HUES64 (cell line): ENCODE measurements around the gene PSMA6.
A peak's percentile ranks its signal among the peaks of the same experiment; 100 is the strongest.
"Not testable (repeated sequence)": the region's sequence is repeated elsewhere in the genome, so short reads cannot be mapped to it uniquely, and the experiment has no call there.

Experiments used
- H3K27ac ChIP-seq: 2 replicates; pipeline ENCODE4 v1.7.0; 2013; ENCODE audit warnings: low read depth, low read length, inconsistent platforms
- H3K27me3 ChIP-seq: 2 replicates; pipeline ENCODE4 v1.6.1; 2013; ENCODE audit warnings: mild to moderate bottlenecking, low read length; ENCODE audit not compliant: insufficient read depth
- H3K36me3 ChIP-seq: 2 replicates; pipeline ENCODE4 v1.6.1; 2013; ENCODE audit warnings: mild to moderate bottlenecking, low read length; ENCODE audit not compliant: insufficient read depth
- H3K4me1 ChIP-seq: 2 replicates; pipeline ENCODE4 v1.6.1; 2013; ENCODE audit warnings: mild to moderate bottlenecking, low read length, moderate library complexity; ENCODE audit not compliant: insufficient read depth
- H3K4me3 ChIP-seq: 2 replicates; pipeline ENCODE4 v1.5.1; 2013; ENCODE audit warnings: mild to moderate bottlenecking, low read length, moderate library complexity
- H3K9ac ChIP-seq: 2 replicates; pipeline ENCODE4 v1.6.1; 2013; ENCODE audit warnings: mild to moderate bottlenecking, low read depth, low read length
- H3K9me3 ChIP-seq: 2 replicates; pipeline ENCODE4 v1.6.1; 2013; ENCODE audit warnings: low read depth, low read length; ENCODE audit not compliant: insufficient read depth
- WGBS: fragments of 150-250, 120-280 bp; methylation state at CpG from one replicate; pipeline ENCODE4 v1.1.7; 2013; ENCODE audit warnings: missing lambda C conversion rate; 5-methylcytosine and 5-hydroxymethylcytosine counted together

PSMA6 gene

DNA sequence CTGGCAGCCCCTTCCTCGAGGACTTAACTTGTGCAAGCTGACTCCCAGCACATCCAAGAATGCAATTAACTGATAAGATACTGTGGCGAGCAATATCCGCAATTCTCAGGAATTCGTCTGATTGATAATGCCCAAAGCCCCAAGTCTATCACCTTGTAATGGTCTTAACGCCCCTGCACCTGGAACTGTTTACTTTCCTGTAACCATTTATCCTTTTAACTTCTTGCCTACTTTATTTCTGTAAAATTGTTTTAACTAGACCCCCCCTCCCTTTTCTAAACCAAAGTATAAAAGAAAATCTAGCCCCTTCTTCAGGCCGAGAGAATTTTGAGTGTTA is 55.8 kb downstream of the PSMA6 start:
- H3K27ac ChIP-seq, result not testable (repeated sequence)

DNA sequence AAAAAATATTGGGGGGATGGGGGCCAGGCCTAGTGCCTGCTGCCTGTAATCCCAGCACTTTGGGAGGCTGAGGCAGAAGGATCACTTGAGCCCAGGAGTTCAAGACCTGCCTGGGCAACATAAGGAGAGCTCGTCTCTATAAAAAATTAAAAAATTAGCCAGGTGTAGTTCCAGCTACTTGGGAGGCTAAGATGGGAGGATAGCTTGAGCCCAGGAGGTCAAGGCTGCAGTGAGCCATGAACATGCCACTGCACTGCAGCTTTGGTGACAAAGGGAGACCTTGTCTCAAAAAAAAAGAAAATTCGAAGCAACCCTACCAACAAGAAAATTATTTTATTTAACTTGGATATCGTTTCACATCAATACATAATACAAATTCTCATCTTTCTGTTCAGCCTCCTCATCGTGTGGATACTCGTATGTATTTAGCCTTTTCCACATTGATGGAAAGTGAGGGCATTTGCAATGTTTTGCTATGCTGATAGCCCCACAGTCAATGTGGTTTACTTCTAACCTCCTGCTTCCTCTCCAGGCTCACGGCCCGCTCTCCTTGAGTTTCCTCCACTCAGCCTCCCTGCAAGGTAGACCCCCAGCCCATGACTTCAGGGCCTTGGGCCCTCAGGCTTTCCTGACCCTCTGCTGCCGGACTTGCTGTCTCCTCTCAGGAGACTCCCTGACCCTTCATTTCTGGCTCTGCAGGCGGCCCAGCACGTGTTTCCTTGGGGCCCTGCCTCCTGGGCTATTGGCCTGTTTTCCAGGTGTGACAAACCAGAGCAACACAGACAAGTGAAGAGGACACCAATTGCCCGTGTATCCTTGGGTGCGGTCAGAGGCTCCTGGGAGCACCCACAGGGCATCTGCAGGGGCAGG is 57.5 kb downstream of the PSMA6 start:
- H3K4me3 ChIP-seq, result no peak overlapping the region
- no peaks in the 10 kb centered on the region for H3K36me3 ChIP-seq
- 73% methylated on average over 11 of the region's 12 CpGs for WGBS
- no peak overlapping the region for H3K27ac ChIP-seq
- no peaks in the 10 kb centered on the region for H3K9me3 ChIP-seq
- H3K9ac ChIP-seq, result no peak overlapping the region
- H3K4me1 ChIP-seq, result peaks cover 24% of the 10 kb centered on the region
- H3K27me3 ChIP-seq, result no peaks in the 10 kb centered on the region

More for the DNA sequence above, 55.8 kb downstream of the PSMA6 start:
- 75% methylated on average over 5 of the region's 6 CpGs for WGBS
- H3K4me3 ChIP-seq, H3K9ac ChIP-seq, H3K9me3 ChIP-seq, H3K27me3 ChIP-seq, H3K36me3 ChIP-seq: not testable (repeated sequence)
- H3K4me1 ChIP-seq, result peaks cover 24% of the 10 kb centered on the region

DNA sequence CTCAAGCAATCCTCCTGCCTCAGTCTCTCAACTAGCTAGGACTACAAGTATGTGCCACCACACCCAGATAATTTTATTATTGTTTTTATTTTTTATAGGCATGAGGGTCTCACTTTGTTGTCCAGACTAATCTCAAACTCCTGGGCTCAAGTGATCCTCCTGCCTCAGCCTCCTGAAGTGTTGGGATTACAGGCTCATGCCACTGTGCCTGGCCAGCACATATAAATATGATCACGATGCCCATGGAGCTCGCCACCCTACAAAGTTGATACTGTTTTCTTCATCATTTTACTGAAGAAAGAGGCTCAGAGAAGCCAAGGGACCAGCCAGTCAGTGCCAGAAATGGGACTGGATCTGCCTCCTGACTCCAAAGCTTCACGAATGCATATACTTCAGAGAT is 59.3 kb downstream of the PSMA6 start:
- H3K27me3 ChIP-seq, result no peaks in the 10 kb centered on the region
- no peaks in the 10 kb centered on the region for H3K36me3 ChIP-seq
- no peaks in the 10 kb centered on the region for H3K9me3 ChIP-seq
- H3K27ac ChIP-seq, result no peak overlapping the region
- no peak overlapping the region for H3K9ac ChIP-seq
- H3K4me1 ChIP-seq, result peaks cover 24% of the 10 kb centered on the region
- 96% methylated on average over 3 of the region's 3 CpGs for WGBS
- H3K4me3 ChIP-seq, result no peak overlapping the region

- H3K4me3 ChIP-seq, result no peak overlapping the region
- no peaks in the 10 kb centered on the region for H3K27me3 ChIP-seq
- no peaks in the 10 kb centered on the region for H3K36me3 ChIP-seq
- H3K4me1 ChIP-seq, result peaks cover 24% of the 10 kb centered on the region
- no peak overlapping the region for H3K9ac ChIP-seq
- no peak overlapping the region for H3K27ac ChIP-seq
- H3K9me3 ChIP-seq, result no peaks in the 10 kb centered on the region
- WGBS, result 86% methylated on average over 4 of the region's 4 CpGs
These were observed 59.7 kb downstream of the PSMA6 start for GRCh38 chr14:35351897-35352273.

DNA sequence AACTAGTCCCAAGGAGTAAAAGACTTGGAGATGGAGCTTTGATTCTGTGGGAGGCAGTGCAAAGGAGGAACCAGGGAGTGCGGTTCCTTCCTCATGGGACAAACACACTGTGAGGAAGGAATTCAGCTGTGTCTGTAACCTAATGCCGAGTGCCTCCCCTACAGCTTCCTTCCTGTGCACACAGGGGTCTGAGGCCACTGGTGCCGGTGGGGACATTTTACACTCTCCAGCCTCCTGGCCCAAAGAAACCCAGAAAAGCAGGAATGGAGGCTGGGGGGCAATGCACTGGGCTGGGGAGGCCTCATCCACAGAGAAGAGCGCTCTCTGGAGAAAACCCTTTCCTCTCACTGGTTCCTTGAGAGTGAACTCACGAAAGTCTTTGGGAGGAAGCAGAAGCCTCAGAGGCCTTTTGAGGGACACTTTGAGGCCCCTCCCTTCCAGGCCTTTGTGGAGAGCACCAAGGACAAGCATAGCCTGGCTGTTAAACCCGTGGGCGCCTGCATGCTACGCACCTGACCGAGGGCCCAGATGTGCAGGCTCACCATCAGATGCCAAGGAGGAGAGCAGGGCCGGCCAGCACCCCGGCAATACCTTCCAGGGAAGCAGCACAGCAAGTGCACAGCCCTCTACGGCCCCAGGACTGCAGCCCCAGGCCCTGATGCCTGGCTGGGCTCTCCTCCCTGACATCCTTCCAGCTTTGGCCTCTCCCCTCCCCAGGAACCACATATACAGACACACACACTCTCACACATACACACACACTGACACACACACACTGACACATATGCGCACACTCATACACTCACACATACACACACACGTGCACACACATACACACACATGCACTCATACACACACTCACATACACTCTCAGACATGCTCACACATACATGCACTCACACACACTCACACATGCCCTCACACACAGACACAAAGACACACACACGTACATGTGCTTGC is 60.4 kb downstream of the PSMA6 start:
- WGBS, result 76% methylated on average over 15 of the region's 15 CpGs
- Histone ChIP-seq H3K27me3 (no peaks in the 10 kb centered on the region), H3K4me1 (peaks cover 18% of the 10 kb centered on the region), H3K4me3 (no peak overlapping the region), H3K9ac (0 out of 2 replicates have a peak overlapping the region, but pooled peaks have one; percentile 36), H3K9me3 (no peaks in the 10 kb centered on the region), H3K36me3 (no peaks in the 10 kb centered on the region), H3K27ac (no peak overlapping the region)

- H3K9ac ChIP-seq, result no peak overlapping the region
- no peaks in the 10 kb centered on the region for H3K9me3 ChIP-seq
- peaks cover 14% of the 10 kb centered on the region for H3K4me1 ChIP-seq
- H3K4me3 ChIP-seq, result no peak overlapping the region
- H3K27me3 ChIP-seq, result no peaks in the 10 kb centered on the region
- WGBS, result 83% methylated on average over 10 of the region's 10 CpGs
- H3K36me3 ChIP-seq, result no peaks in the 10 kb centered on the region
- H3K27ac ChIP-seq, result no peak overlapping the region
These were observed 61.4 kb downstream of the PSMA6 start for GRCh38 chr14:35353409-35354172.

DNA sequence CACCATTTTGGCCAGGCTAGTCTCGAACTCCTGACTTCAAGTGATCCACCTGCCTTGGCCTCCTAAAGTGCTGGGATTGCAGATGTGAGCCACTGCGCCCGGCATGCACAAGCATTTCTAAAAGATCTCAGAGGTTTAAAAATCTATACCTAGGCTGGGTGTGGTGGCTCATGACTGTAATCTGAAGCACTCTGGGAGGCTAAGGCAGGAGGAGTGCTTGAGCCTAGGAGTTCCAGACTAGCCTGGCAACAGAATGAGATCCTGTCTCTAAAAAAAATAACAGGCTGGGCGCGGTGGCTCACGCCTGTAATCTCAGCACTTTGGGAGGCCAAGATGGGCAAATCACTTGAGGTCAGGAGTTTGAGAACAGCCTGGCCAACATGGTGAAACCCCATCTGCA is 63.1 kb downstream of the PSMA6 start:
- H3K27ac ChIP-seq, H3K9ac ChIP-seq, H3K36me3 ChIP-seq, H3K9me3 ChIP-seq, H3K27me3 ChIP-seq, H3K4me3 ChIP-seq: not testable (repeated sequence)
- 96% methylated on average over 6 of the region's 6 CpGs for WGBS
- peaks cover 11% of the 10 kb centered on the region for H3K4me1 ChIP-seq

DNA sequence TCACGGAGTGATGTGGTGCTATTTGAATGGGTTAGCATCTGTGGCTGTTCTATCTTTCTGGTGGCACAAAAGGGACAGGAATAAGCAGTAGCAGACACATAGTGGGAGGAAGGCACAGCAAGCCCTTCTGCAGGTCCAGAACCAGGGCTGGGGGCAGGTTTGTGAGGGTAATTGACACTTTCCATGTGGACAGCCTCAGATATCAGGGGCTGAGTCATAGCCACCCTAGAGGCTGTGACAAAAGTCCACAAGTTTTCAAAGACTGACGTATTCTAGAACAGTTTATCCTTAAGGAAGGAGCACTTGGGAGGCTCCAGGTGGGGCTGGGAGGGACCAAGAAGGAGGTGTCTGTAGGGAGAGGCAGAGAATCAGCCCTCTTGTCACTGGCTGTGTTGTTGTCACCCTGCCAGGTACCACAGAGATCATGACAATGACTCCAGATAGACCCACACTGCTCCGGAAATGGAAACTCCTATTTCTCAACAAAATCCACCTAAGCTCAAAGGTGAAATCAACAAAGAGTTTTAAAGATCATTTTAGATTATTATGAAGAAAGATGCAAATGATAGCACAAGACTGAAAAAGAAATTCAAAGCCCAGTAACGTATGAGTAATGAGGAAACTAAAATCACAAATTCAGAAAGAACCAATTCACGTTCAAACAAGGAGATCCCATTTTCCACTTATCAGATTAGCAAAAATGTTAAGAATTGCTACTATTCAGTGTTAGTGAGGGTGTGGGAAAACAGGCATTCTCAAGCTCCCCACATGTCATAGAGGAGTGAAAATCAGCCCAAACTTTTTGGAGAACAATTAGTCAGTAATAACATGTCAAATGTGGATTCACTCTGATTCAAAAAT is 64.0 kb downstream of the PSMA6 start:
- H3K9me3 ChIP-seq, result no peaks in the 10 kb centered on the region
- H3K4me3 ChIP-seq, result no peak overlapping the region

GRCh38 chr14:35359655-35360054 is 67.5 kb downstream of the PSMA6 start:
- WGBS, result 84% methylated on average over 6 of the region's 7 CpGs

More for the DNA sequence above, 64.0 kb downstream of the PSMA6 start:
- Histone ChIP-seq H3K9ac (no peak overlapping the region), H3K4me1 (peaks cover 10% of the 10 kb centered on the region), H3K36me3 (no peaks in the 10 kb centered on the region), H3K27me3 (no peaks in the 10 kb centered on the region), H3K27ac (no peak overlapping the region)
- WGBS, result 75% methylated on average over 3 of the region's 5 CpGs

DNA sequence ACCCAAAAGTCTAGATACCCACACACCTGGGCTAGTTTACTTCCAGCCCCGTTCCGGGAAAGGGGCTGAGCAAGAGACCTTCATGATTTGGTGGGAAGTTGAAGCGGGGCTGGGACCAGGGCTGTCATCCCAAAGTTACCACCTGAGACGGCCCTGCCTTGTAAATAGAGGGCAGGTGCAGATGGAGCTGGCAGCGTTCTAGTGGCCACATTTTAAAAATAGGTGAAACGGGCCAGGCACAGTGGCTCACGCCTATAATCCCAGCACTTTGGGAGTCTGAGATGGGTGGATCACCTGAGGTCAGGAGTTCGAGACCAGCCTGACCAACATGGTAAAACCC is 68.9 kb downstream of the PSMA6 start:
- H3K36me3 ChIP-seq, result no peaks in the 10 kb centered on the region
- H3K4me3 ChIP-seq, result no peak overlapping the region
- WGBS, result 95% methylated on average over 8 of the region's 8 CpGs
- H3K4me1 ChIP-seq, result no peaks in the 10 kb centered on the region
- no peaks in the 10 kb centered on the region for H3K27me3 ChIP-seq
- no peaks in the 10 kb centered on the region for H3K9me3 ChIP-seq
- no peak overlapping the region for H3K27ac ChIP-seq
- no peak overlapping the region for H3K9ac ChIP-seq

More at GRCh38 chr14:35359655-35360054, 67.5 kb downstream of the PSMA6 start:
- not testable (repeated sequence) for H3K4me3 ChIP-seq, H3K27ac ChIP-seq, H3K27me3 ChIP-seq, H3K9ac ChIP-seq, H3K36me3 ChIP-seq, H3K9me3 ChIP-seq, H3K4me1 ChIP-seq
